Loucy (cell line): Measurements from ENCODE around the gene PLCB3.

Source experiments
- H2AFZ ChIP-seq: fragments of 200-600 bp; sonication (generic); 2 replicates; pipeline ENCODE4 v1.6.0; 2016; ENCODE audit warnings: antibody characterized with exemption, mild to moderate bottlenecking, low read length, moderate library complexity
- H3F3A ChIP-seq: fragments of 200-600 bp; 2 replicates; pipeline ENCODE4 v1.6.0; 2016; ENCODE audit warnings: antibody characterized with exemption, low read depth, mild to moderate bottlenecking
- H3K27me3 ChIP-seq: fragments of 200-600 bp; sonication (generic); 2 replicates; pipeline ENCODE4 v1.6.1; 2014; ENCODE audit warnings: low read length, mild to moderate bottlenecking; ENCODE audit not compliant: insufficient read depth, poor library complexity, severe bottlenecking
- H3K36me3 ChIP-seq: fragments of 200-600 bp; sonication (generic); 2 replicates; pipeline ENCODE4 v1.6.1; 2016; ENCODE audit warnings: low read length; ENCODE audit not compliant: insufficient read depth
- H3K4me1 ChIP-seq: fragments of 200-600 bp; sonication (generic); 2 replicates; pipeline ENCODE4 v1.5.1; 2014; ENCODE audit warnings: low read length, mild to moderate bottlenecking; ENCODE audit not compliant: insufficient read depth, poor library complexity, severe bottlenecking
- H3K4me2 ChIP-seq: fragments of 200-600 bp; sonication (generic); 2 replicates; pipeline ENCODE4 v1.6.0; 2014; ENCODE audit warnings: antibody characterized with exemption, low read length, low read depth, mild to moderate bottlenecking; ENCODE audit not compliant: poor library complexity, severe bottlenecking
- H3K4me3 ChIP-seq: fragments of 200-600 bp; sonication (generic); 2 replicates; pipeline ENCODE4 v1.5.1; 2014; ENCODE audit warnings: low read length, mild to moderate bottlenecking, mixed read lengths; ENCODE audit not compliant: poor library complexity, severe bottlenecking
- H3K79me2 ChIP-seq: fragments of 200-600 bp; sonication (generic); 2 replicates; pipeline ENCODE4 v1.6.1; 2014; ENCODE audit warnings: low read length; ENCODE audit not compliant: insufficient read depth
- H3K9ac ChIP-seq: fragments of 200-600 bp; sonication (generic); 2 replicates; pipeline ENCODE4 v1.6.0; 2014; ENCODE audit warnings: mild to moderate bottlenecking, low read depth, low read length, moderate library complexity; ENCODE audit not compliant: poor library complexity, severe bottlenecking
- H3K9me2 ChIP-seq: fragments of 200-600 bp; sonication (generic); replicated peaks from 2 replicates; pipeline ENCODE4 v1.6.1; 2016; ENCODE audit warnings: low read depth, low read length, mixed read lengths
- H3K9me3 ChIP-seq: fragments of 200-600 bp; sonication (generic); 2 replicates; pipeline ENCODE4 v1.6.1; 2014; ENCODE audit warnings: mild to moderate bottlenecking, antibody characterized with exemption, low read length, low read depth; ENCODE audit not compliant: insufficient read depth
- H4K20me1 ChIP-seq: fragments of 200-600 bp; sonication (generic); 2 replicates; pipeline ENCODE4 v1.6.0; 2014; ENCODE audit warnings: antibody characterized with exemption, low read length, mild to moderate bottlenecking; ENCODE audit not compliant: insufficient read depth, poor library complexity, severe bottlenecking
- CTCF ChIP-seq: fragments of 200-600 bp; sonication (generic); conservative IDR thresholded peaks from 2 replicates; pipeline ENCODE4 v1.5.1; 2014; ENCODE audit warnings: mild to moderate bottlenecking, antibody characterized with exemption, low read length
- EZH2phosphoT487 ChIP-seq: fragments of 200-600 bp; IDR thresholded peaks from 2 replicates; pipeline ENCODE4 v1.6.1; 2018; ENCODE audit warnings: antibody characterized with exemption, mild to moderate bottlenecking, moderate library complexity, borderline replicate concordance

Gene PLCB3

GRCh38 chr11:64241491-64242374, 9.6 kb upstream of the PLCB3 start:
- Histone ChIP-seq H3K27me3 (no peaks in the 10 kb centered on the region), H2AFZ (peak overlapping the region; percentile 41; the same call in 1 of the 2 replicates), H3K4me2 (peak overlapping the region; percentile 91), H4K20me1 (peaks cover 31% of the 10 kb centered on the region), H3K9me3 (no peaks in the 10 kb centered on the region), H3K9me2 (no peaks in the 10 kb centered on the region), H3K4me3 (peak overlapping the region; percentile 92), H3K36me3 (peaks cover 11% of the 10 kb centered on the region; the same call in 1 of the 2 replicates), H3K9ac (peak overlapping the region; percentile 86), H3K4me1 (peaks cover 33% of the 10 kb centered on the region), H3F3A (peaks cover 5% of the 10 kb centered on the region; the same call in 1 of the 2 replicates), H3K79me2 (peaks cover 48% of the 10 kb centered on the region)
- TF ChIP-seq CTCF (no peak), EZH2phosphoT487 (no peak)

GRCh38 chr11:64243236-64243854, 8.0 kb upstream of the PLCB3 start:
- Histone ChIP-seq H3K9me3 (no peaks in the 10 kb centered on the region), H3K4me2 (peak overlapping the region; percentile 84), H3K79me2 (peaks cover 48% of the 10 kb centered on the region), H3K4me1 (peaks cover 37% of the 10 kb centered on the region), H3K9me2 (no peaks in the 10 kb centered on the region), H2AFZ (no peak overlapping the region), H3F3A (peaks cover 8% of the 10 kb centered on the region; the same call in 1 of the 2 replicates), H3K27me3 (no peaks in the 10 kb centered on the region), H3K4me3 (no peak overlapping the region), H3K36me3 (peaks cover 11% of the 10 kb centered on the region; the same call in 1 of the 2 replicates), H4K20me1 (peaks cover 31% of the 10 kb centered on the region), H3K9ac (peak overlapping the region; percentile 29)
- TF ChIP-seq EZH2phosphoT487: no peak
- TF ChIP-seq CTCF: no peak

GRCh38 chr11:64244107-64244506, 7.2 kb upstream of the PLCB3 start:
- no peak overlapping the region for H3K9ac ChIP-seq
- H3K9me3 ChIP-seq: no peaks in the 10 kb centered on the region
- peaks cover 11% of the 10 kb centered on the region; the same call in 1 of the 2 replicates for H3K36me3 ChIP-seq
- TF ChIP-seq EZH2phosphoT487: no peak
- TF ChIP-seq CTCF: no peak
- H4K20me1 ChIP-seq: peaks cover 31% of the 10 kb centered on the region
- no peaks in the 10 kb centered on the region for H3K27me3 ChIP-seq
- H3K4me2 ChIP-seq: peak overlapping the region; percentile 84
- H3K4me3 ChIP-seq: no peak overlapping the region
- peaks cover 8% of the 10 kb centered on the region; the same call in 1 of the 2 replicates for H3F3A ChIP-seq
- no peaks in the 10 kb centered on the region for H3K9me2 ChIP-seq
- no peak overlapping the region for H2AFZ ChIP-seq
- peaks cover 48% of the 10 kb centered on the region for H3K79me2 ChIP-seq
- H3K4me1 ChIP-seq: peaks cover 38% of the 10 kb centered on the region
